HEK293T (cell line): ENCODE results near the gene PPOX.
A peak's percentile ranks its signal among the peaks of the same experiment; 100 is the strongest.

Experiments used
- CTCF ChIA-PET: fragments of 350-600 bp; formaldehyde crosslinking; extraction: SDS; loops from one replicate; lab custom pipeline; 2021; ENCODE audit warnings: antibody characterized with exemption, inconsistent platforms; lab: Yijun Ruan, JAX
- POLR2A ChIA-PET: fragments of 350-600 bp; formaldehyde crosslinking; extraction: SDS; loops from one replicate; lab custom pipeline; 2020; ENCODE audit warnings: antibody characterized with exemption, inconsistent platforms; lab: Yijun Ruan, JAX
- DNase-seq: peaks from one replicate; pipeline ENCODE4 v3.0.0; 2012; ENCODE audit warnings: mixed read lengths; ENCODE audit errors: extremely low spot score
- ARNT ChIP-seq: fragments of 450-650 bp; IDR thresholded peaks from 2 replicates; pipeline ENCODE4 v1.6.1; 2017; ENCODE audit warnings: mild to moderate bottlenecking
- BHLHE40 ChIP-seq: fragments of 450-650 bp; IDR thresholded peaks from 2 replicates; pipeline ENCODE4 v1.6.1; 2016; ENCODE audit warnings: mild to moderate bottlenecking, moderate library complexity, borderline replicate concordance
- CTBP1 ChIP-seq: fragments of 450-650 bp; IDR thresholded peaks from 2 replicates; pipeline ENCODE4 v1.6.1; 2016; ENCODE audit warnings: borderline replicate concordance
- ELF4 ChIP-seq: fragments of 450-650 bp; IDR thresholded peaks from 2 replicates; pipeline ENCODE4 v1.6.1; 2017; ENCODE audit warnings: antibody characterized with exemption
- FOXA1 ChIP-seq: fragments of 450-650 bp; IDR thresholded peaks from 2 replicates; pipeline ENCODE4 v1.6.1; 2016; ENCODE audit warnings: mild to moderate bottlenecking
- FOXK2 ChIP-seq: fragments of 450-650 bp; IDR thresholded peaks from 2 replicates; pipeline ENCODE4 v1.6.1; 2016; ENCODE audit warnings: mild to moderate bottlenecking
- FOXM1 ChIP-seq: fragments of 450-650 bp; IDR thresholded peaks from 2 replicates; pipeline ENCODE4 v1.6.1; 2017; ENCODE audit warnings: mild to moderate bottlenecking, borderline replicate concordance
- HDGF ChIP-seq: fragments of 450-650 bp; IDR thresholded peaks from 2 replicates; pipeline ENCODE4 v1.6.1; 2017; ENCODE audit warnings: antibody characterized with exemption, borderline replicate concordance
- L3MBTL2 ChIP-seq: fragments of 450-650 bp; conservative IDR thresholded peaks from 2 replicates; pipeline ENCODE4 v1.6.1; 2016; ENCODE audit warnings: mild to moderate bottlenecking
- LEF1 ChIP-seq: fragments of 450-650 bp; IDR thresholded peaks from 2 replicates; pipeline ENCODE4 v1.6.1; 2017; ENCODE audit warnings: mild to moderate bottlenecking, borderline replicate concordance
- NFRKB ChIP-seq: fragments of 450-650 bp; IDR thresholded peaks from 2 replicates; pipeline ENCODE4 v1.6.1; 2016; ENCODE audit warnings: mild to moderate bottlenecking, moderate library complexity
- PKNOX1 ChIP-seq: fragments of 450-650 bp; IDR thresholded peaks from 2 replicates; pipeline ENCODE4 v1.6.1; 2016
- SP1 ChIP-seq: fragments of 450-650 bp; IDR thresholded peaks from 2 replicates; pipeline ENCODE4 v1.6.1; 2017
- SUZ12 ChIP-seq: fragments of 450-650 bp; IDR thresholded peaks from 2 replicates; pipeline ENCODE4 v1.6.1; 2016; ENCODE audit warnings: mild to moderate bottlenecking
- TARDBP ChIP-seq: fragments of 450-650 bp; IDR thresholded peaks from 2 replicates; pipeline ENCODE4 v1.6.1; 2016
- ZNF384 ChIP-seq: fragments of 450-650 bp; IDR thresholded peaks from 2 replicates; pipeline ENCODE4 v1.6.1; 2016

Gene PPOX

GRCh38 chr1:161153176-161153575, 13.1 kb upstream of the PPOX start:
- DNase-seq, result no peak
- TF ChIP-seq LEF1 (no peak), TARDBP (no peak), NFRKB (no peak), ZNF384 (no peak), BHLHE40 (no peak), HDGF (no peak), FOXK2 (no peak), ARNT (no peak), FOXM1 (no peak), SP1 (no peak), ELF4 (no peak), L3MBTL2 (no peak), FOXA1 (no peak), SUZ12 (no peak), PKNOX1 (no peak), CTBP1 (no peak)
- ChIA-PET POLR2A (interaction anchor here (0.8 to 2.3 kb wide), 14 partner anchors 9 to 891 kb away, joined by 3 to 19 read pairs (median 4); partner anchors contain the start of genes B4GALT3, DCAF8, DEDD and NIT1), CTCF (interaction anchor here (0.9 kb wide), 1 partner anchor 13 kb away, joined by 5 read pairs; the partner anchor contains the start of gene PPOX)

GRCh38 chr1:161153682-161154337, 12.4 kb upstream of the PPOX start, which contains the start of gene UFC1:
UFC1 (plus strand) TSS chr1:161153978; CDS start chr1:161153998, 20 bp downstream.
- POLR2A ChIA-PET, result interaction anchor here (0.6 to 2.3 kb wide), 17 partner anchors 8 to 891 kb away, joined by 3 to 19 read pairs (median 4); partner anchors contain the start of genes B4GALT3, DCAF8, DEDD and NIT1
- CTCF ChIA-PET, result interaction anchor here (0.9 kb wide), 1 partner anchor 12 kb away, joined by 5 read pairs; the partner anchor contains the start of gene PPOX
- TF ChIP-seq L3MBTL2 (peak; percentile 67), FOXK2 (peak; percentile 88), FOXM1 (no peak), NFRKB (peak; percentile 95), ZNF384 (no peak), ELF4 (peak; percentile 99), SP1 (no peak), LEF1 (peak; percentile 70; the same call in 1 of the 2 replicates), CTBP1 (peak; percentile 16; the same call in 1 of the 2 replicates), ARNT (0 out of 2 replicates have a peak, but pooled peaks have one; percentile 18)
- peak; percentile 85 for DNase-seq

- no peak for DNase-seq
- ChIA-PET POLR2A (interaction anchor here (1.1 to 1.9 kb wide), 4 partner anchors 8 to 45 kb away, joined by 3 to 10 read pairs (median 6); partner anchors contain the start of genes NDUFS2 and PPOX), CTCF (interaction anchor here (1.1 kb wide), 1 partner anchor 8 kb away, joined by 4 read pairs; the partner anchor contains the start of gene PPOX)
- TF ChIP-seq LEF1 (no peak), L3MBTL2 (no peak), CTBP1 (no peak), PKNOX1 (no peak), SUZ12 (no peak), ELF4 (no peak), FOXM1 (no peak), SP1 (no peak), ZNF384 (no peak), FOXA1 (no peak)
These were observed 8.4 kb upstream of the PPOX start for GRCh38 chr1:161157867-161158266.

- POLR2A ChIA-PET, result interaction anchor here (1.1 to 1.9 kb wide), 4 partner anchors 7 to 44 kb away, joined by 3 to 10 read pairs (median 6); partner anchors contain the start of genes NDUFS2 and PPOX
- CTCF ChIA-PET, result interaction anchor here (0.6 kb wide), 2 partner anchors 22 to 67 kb away, joined by 3 read pairs; partner anchors contain the start of gene TOMM40L
- TF ChIP-seq LEF1 (no peak), ZNF384 (no peak), L3MBTL2 (no peak), HDGF (no peak), ELF4 (no peak), SUZ12 (no peak), PKNOX1 (no peak), TARDBP (no peak), FOXK2 (no peak), SP1 (no peak), CTBP1 (no peak), ARNT (no peak), BHLHE40 (no peak), FOXM1 (no peak), FOXA1 (no peak), NFRKB (no peak)
- DNase-seq, result no peak
These were observed 7.8 kb upstream of the PPOX start for GRCh38 chr1:161158316-161159010.
